ENCODE data around the gene DNAH7. TPM values are rescaled to one million over a fixed set of nuclear protein-coding genes. Genes with fewer than 3 reads are reported as not detected.

Gene DNAH7
- total and polyA plus RNA-seq, 8 donors, result 1.6 to 6.2 (median 4.8) TPM

DNA sequence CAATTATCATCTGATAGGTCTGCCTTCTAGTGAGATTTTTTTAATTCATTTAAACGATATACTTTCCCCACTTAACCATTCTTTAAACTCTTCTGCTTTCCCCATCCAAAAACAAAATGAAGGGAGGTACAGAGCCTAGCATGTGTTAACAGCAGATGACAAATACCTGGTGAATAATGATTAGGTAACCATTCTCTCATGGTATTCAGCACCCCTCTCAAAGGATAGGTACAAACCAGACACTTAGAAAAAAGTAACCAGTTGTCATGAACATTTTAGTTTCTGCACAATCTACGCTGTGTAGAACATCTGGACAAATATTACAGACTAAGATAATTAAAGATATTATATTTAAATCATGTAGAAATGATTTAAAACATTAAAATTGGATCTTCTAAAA is 56.3 kb downstream of the DNAH7 start:
- no peak overlapping the region for H3K4me3 ChIP-seq
- DNase-seq (no peak), ATAC-seq (no peak)
- H3K36me3 ChIP-seq, result no peaks in the 10 kb centered on the region
- intact Hi-C loops (cut with DNase I), result no loop called here
- no peaks in the 10 kb centered on the region for H3K4me1 ChIP-seq
- H3K9me3 ChIP-seq, result peaks cover 0 to 3% of the 10 kb centered on the region in 2 donors
- TF ChIP-seq CTCF (IDR thresholded peaks at IDR 0.05), result no peak
- no peaks in the 10 kb centered on the region for H3K27me3 ChIP-seq
- no peak overlapping the region for H3K27ac ChIP-seq

DNA sequence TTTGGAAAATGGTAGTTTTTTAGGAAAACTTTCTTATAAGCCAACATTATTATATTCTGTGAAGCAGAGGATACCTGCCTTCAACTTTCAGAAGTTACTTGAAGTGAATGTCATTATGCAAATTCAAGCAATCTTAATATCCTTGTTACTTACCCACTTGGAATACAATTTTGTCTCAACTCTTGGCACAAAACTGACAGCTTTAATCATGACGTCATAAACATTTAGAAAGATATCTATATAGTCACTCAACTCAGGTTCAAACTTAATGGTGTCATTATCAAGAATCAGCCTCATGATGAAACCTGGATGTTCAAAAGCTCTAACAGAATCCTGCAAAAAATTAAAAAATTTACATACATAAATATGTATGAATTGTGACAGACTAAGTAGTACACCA is 68.1 kb downstream of the DNAH7 start:
- ATAC-seq (no peak), DNase-seq (no peak)
- TF ChIP-seq CTCF (IDR thresholded peaks at IDR 0.05), result no peak
- Histone ChIP-seq H3K27ac (no peak overlapping the region), H3K36me3 (no peaks in the 10 kb centered on the region), H3K9me3 (peaks cover 0 to 5% of the 10 kb centered on the region in 2 donors), H3K27me3 (no peaks in the 10 kb centered on the region), H3K4me1 (no peaks in the 10 kb centered on the region), H3K4me3 (no peak overlapping the region)
- intact Hi-C loops (cut with DNase I), result no loop called here

- H3K27ac ChIP-seq, result no peak overlapping the region
- no peaks in the 10 kb centered on the region for H3K4me1 ChIP-seq
- TF ChIP-seq CTCF (IDR thresholded peaks at IDR 0.05), result no peak
- H3K4me3 ChIP-seq, result no peak overlapping the region
- no peak for DNase-seq
- no peaks in the 10 kb centered on the region for H3K9me3 ChIP-seq
- intact Hi-C loops (cut with DNase I), result no loop called here
- H3K27me3 ChIP-seq, result no peaks in the 10 kb centered on the region
- H3K36me3 ChIP-seq, result no peaks in the 10 kb centered on the region
- ATAC-seq, result no peak
These were observed 70.6 kb downstream of the DNAH7 start for GRCh38 chr2:195998070-195998469.

- no peak for TF ChIP-seq CTCF (IDR thresholded peaks at IDR 0.05)
- Histone ChIP-seq H3K9me3 (no peaks in the 10 kb centered on the region), H3K27ac (no peak overlapping the region), H3K27me3 (no peaks in the 10 kb centered on the region), H3K36me3 (no peaks in the 10 kb centered on the region), H3K4me3 (no peak overlapping the region), H3K4me1 (no peaks in the 10 kb centered on the region)
- DNase-seq (no peak), ATAC-seq (no peak)
- intact Hi-C loops (cut with DNase I), result no loop called here
These were observed 73.1 kb downstream of the DNAH7 start for GRCh38 chr2:195995499-195995898.

GRCh38 chr2:195993623-195994022 is 75.0 kb downstream of the DNAH7 start:
- no peak for DNase-seq
- no peaks in the 10 kb centered on the region for H3K9me3 ChIP-seq
- no peaks in the 10 kb centered on the region for H3K36me3 ChIP-seq
- no peak overlapping the region for H3K4me3 ChIP-seq
- no peaks in the 10 kb centered on the region for H3K4me1 ChIP-seq
- intact Hi-C loops (cut with DNase I), result no loop called here
- no peak overlapping the region for H3K27ac ChIP-seq
- no peaks in the 10 kb centered on the region for H3K27me3 ChIP-seq
- TF ChIP-seq CTCF (IDR thresholded peaks at IDR 0.05), result no peak
- no peak for ATAC-seq

All from left lung (tissue), 10 donors.